ENCODE measurements around the gene ATF7IP2.
"Not testable (repeated sequence)": the region's sequence is repeated elsewhere in the genome, so short reads cannot be mapped to it uniquely, and the experiment has no call there.

GRCh38 chr16:10361747-10362076 lies 24.1 kb upstream of the ATF7IP2 start:
- not testable (repeated sequence) for TF ChIP-seq EZH2 (IDR thresholded peaks at IDR 0.05; ENCODE audit: insufficient read depth, poor library complexity, severe bottlenecking); EZH2phosphoT487 (IDR thresholded peaks at IDR 0.05; ENCODE audit: insufficient read depth, low read depth)

Measured in GM23248 (cell line).